ENCODE data around the gene COL21A1. TPM values are rescaled to one million over a fixed set of nuclear protein-coding genes. Genes with fewer than 3 reads are reported as not detected.

Gene COL21A1
- total and polyA plus RNA-seq, 7 donors: 0.24 to 7.1 (median 0.65) TPM

DNA sequence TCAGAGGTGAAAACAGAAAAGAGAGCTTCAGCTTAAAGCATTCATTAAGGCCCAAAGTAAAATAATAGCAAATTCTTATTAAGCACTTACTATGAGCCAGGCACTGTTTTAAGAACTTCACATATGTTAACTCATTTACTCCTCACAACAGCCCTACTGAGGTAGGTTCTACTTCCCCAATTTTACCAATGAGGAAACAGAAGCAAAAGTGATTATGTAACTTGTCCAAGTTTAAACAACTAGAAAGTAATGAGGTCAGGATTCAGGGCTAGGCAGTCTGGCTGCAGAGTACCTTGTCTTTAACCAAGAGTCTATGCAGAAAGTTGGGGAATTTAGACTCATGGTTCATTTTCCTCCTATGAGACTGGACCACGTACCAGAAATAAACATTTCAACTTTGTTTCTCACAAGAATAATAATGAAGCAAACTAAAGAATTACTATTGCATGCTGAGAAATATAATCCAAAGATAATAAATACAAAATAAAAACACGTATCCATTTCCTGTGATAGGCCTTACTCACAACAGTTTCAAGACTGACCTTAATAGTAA, 3.8 kb downstream of the COL21A1 start:
- H3K27ac ChIP-seq: no peak overlapping the region
- no peaks in the 10 kb centered on the region for H3K4me1 ChIP-seq
- WGBS, 3 donors: 72 to 84% (median 77%) methylated on average over 2 of the region's 2 CpGs
- TF ChIP-seq, protein P1, sequence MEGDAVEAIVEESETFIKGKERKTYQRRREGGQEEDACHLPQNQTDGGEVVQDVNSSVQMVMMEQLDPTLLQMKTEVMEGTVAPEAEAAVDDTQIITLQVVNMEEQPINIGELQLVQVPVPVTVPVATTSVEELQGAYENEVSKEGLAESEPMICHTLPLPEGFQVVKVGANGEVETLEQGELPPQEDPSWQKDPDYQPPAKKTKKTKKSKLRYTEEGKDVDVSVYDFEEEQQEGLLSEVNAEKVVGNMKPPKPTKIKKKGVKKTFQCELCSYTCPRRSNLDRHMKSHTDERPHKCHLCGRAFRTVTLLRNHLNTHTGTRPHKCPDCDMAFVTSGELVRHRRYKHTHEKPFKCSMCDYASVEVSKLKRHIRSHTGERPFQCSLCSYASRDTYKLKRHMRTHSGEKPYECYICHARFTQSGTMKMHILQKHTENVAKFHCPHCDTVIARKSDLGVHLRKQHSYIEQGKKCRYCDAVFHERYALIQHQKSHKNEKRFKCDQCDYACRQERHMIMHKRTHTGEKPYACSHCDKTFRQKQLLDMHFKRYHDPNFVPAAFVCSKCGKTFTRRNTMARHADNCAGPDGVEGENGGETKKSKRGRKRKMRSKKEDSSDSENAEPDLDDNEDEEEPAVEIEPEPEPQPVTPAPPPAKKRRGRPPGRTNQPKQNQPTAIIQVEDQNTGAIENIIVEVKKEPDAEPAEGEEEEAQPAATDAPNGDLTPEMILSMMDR (IDR thresholded peaks at IDR 0.05): no peak
- H3K36me3 ChIP-seq (ENCODE audit: insufficient read depth in 1 of 2, low read depth in 1 of 2): no peaks in the 10 kb centered on the region
- H3K9me3 ChIP-seq: no peaks in the 10 kb centered on the region
- H3K4me3 ChIP-seq: no peak overlapping the region
- H3K27me3 ChIP-seq (ENCODE audit: insufficient read depth in 3 of 3, low read length in 2 of 3): no peaks in the 10 kb centered on the region
- DNase-seq (no peak), ATAC-seq (no peak)
- intact Hi-C loops (cut with DNase I): no loop called here

DNA sequence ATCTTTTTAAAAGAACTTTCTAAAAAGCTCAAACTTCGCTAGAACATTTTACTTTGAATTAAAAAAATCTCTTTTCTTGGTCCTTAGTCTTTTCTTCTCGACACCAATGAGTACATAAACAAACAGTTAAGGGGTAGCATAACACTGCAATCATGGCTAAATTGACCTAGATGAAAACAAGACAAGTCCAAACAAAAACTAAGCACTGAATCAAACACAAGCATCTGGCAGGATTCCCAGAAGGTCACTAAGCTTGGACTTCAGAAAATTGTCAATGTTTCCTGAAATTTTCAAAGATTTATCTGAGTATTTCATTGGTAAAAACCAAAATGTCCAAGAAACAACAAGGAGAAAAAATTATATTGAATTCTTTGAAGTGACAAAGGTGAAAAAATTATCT, 5.0 kb downstream of the COL21A1 start:
- H3K27me3 ChIP-seq (ENCODE audit: insufficient read depth in 3 of 3, low read length in 2 of 3): no peaks in the 10 kb centered on the region
- 18 to 19% (median 18%) methylated on average over 2 of the region's 2 CpGs for WGBS, 3 donors
- intact Hi-C loops (cut with DNase I): no loop called here
- no peak overlapping the region for H3K4me3 ChIP-seq
- H3K27ac ChIP-seq: no peak overlapping the region
- no peaks in the 10 kb centered on the region for H3K9me3 ChIP-seq
- TF ChIP-seq, protein P1 (IDR thresholded peaks at IDR 0.05): no peak
- no peaks in the 10 kb centered on the region for H3K36me3 ChIP-seq (ENCODE audit: insufficient read depth in 1 of 2, low read depth in 1 of 2)
- no peaks in the 10 kb centered on the region for H3K4me1 ChIP-seq
- DNase-seq (no peak), ATAC-seq (no peak)

DNA sequence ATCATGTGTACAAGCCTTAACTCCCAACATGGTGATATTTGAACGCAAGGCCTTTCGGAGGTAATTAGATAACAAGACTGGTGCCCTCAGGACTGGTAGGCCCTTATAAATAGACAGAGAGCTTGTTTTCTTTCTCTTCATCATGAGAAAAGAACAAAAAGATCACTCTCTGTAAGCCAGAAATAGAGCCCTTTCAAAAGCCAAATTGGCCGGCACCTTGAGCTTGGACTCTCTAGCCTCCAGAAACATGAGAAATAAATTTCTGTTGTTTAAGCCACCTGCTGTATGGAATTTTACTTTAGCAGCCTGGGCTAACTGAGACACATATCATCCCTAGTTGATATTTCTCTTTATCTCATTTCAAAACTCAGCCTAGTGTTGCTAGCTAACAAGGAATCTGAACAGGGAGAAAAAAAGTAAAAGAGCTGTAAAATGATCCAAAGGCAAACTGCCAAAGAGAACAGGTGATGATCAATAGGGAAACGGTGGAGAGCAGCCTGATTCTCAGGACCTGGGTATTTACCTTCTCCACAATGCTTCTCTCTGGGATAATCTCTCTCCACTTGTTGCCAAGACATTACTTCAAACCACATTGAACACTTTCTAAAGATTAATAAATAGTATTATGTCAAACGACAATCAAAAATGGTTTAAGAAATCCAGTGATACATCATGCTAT, 6.1 kb downstream of the COL21A1 start:
- no peak for DNase-seq
- ATAC-seq: peak in 1 of 4 donors; percentile 36

DNA sequence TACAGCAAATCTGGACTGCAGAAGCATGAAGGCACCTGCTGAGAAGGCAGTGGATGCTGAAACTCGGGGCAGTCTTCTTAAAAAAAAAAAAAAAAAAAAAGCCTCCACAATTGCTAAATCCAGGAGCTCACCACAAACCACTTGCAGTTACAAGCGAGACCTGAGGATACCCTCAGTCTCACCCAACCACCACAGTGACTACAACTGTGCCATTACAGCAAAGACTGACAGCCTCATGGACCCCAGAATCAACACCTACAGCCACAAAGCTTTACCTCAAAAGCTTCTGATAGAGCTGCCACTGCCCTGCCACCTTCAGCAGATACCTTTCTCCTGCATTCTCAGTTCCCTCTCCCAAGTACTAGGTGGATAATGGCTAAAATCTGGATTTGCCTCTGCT, 9.0 kb downstream of the COL21A1 start:
- no peaks in the 10 kb centered on the region for H3K4me1 ChIP-seq
- H3K4me3 ChIP-seq: no peak overlapping the region
- no peaks in the 10 kb centered on the region for H3K36me3 ChIP-seq (ENCODE audit: insufficient read depth in 1 of 2, low read depth in 1 of 2)
- no peak overlapping the region for H3K27ac ChIP-seq
- no peaks in the 10 kb centered on the region for H3K9me3 ChIP-seq
- no peaks in the 10 kb centered on the region for H3K27me3 ChIP-seq (ENCODE audit: insufficient read depth in 3 of 3, low read length in 2 of 3)
- no peak for DNase-seq
- TF ChIP-seq, protein P1 (IDR thresholded peaks at IDR 0.05): no peak
- WGBS, 3 donors: 80 to 97% (median 86%) methylated on average over 2 of the region's 2 CpGs
- ATAC-seq: no peak
- intact Hi-C loops (cut with DNase I): no loop called here

More for the DNA sequence above, 6.1 kb downstream of the COL21A1 start:
- no peak overlapping the region for H3K27ac ChIP-seq
- H3K4me3 ChIP-seq: no peak overlapping the region
- WGBS, 3 donors: 24 to 37% (median 28%) methylated on average over 5 of the region's 5 CpGs
- no peaks in the 10 kb centered on the region for H3K4me1 ChIP-seq
- no peaks in the 10 kb centered on the region for H3K27me3 ChIP-seq (ENCODE audit: insufficient read depth in 3 of 3, low read length in 2 of 3)
- H3K9me3 ChIP-seq: no peaks in the 10 kb centered on the region
- intact Hi-C loops (cut with DNase I): no loop called here
- H3K36me3 ChIP-seq (ENCODE audit: insufficient read depth in 1 of 2, low read depth in 1 of 2): no peaks in the 10 kb centered on the region
- TF ChIP-seq, protein P1 (IDR thresholded peaks at IDR 0.05): no peak

All from psoas muscle (tissue), 8 donors.